WTC11 (cell line): ENCODE results near the gene FCMR. TPM values are rescaled to one million over a fixed set of nuclear protein-coding genes. Genes with fewer than 3 reads are reported as not detected.

Experiments used
- ATAC-seq: fragments of 200-7000 bp; cut with Tn5 transposase; 2 replicates; pipeline ENCODE4 v1.10.0; 2021; ENCODE audit warnings: mild to moderate bottlenecking, moderate library complexity
- CTCF ChIA-PET: fragments of 300-600 bp; sonication (Branson Sonifier 250); formaldehyde crosslinking; loops from one replicate; lab custom pipeline; 2021; ENCODE audit warnings: antibody characterized with exemption; lab: Charles Lee
- POLR2A ChIA-PET: fragments of 350-600 bp; sonication (Branson Sonifier 250); formaldehyde crosslinking; loops from one replicate; lab custom pipeline; 2021; ENCODE audit warnings: antibody characterized with exemption; lab: Charles Lee
- DNase-seq: peaks from one replicate; pipeline ENCODE4 v3.0.0; 2021; ENCODE audit warnings: low spot score
- H3K27ac Mint-ChIP-seq: 2 replicates; pipeline ENCODE4 v1.8.0; 2021; ENCODE audit warnings: mixed read lengths
- H3K27me3 Mint-ChIP-seq: 2 replicates; pipeline ENCODE4 v1.8.0; 2021; ENCODE audit warnings: low read depth, mild to moderate bottlenecking, moderate library complexity, mixed read lengths
- H3K36me3 Mint-ChIP-seq: 2 replicates; pipeline ENCODE4 v1.8.0; 2021; ENCODE audit warnings: mixed read lengths
- H3K4me1 Mint-ChIP-seq: 2 replicates; pipeline ENCODE4 v1.8.0; 2022; ENCODE audit warnings: mixed read lengths
- H3K4me3 Mint-ChIP-seq: 2 replicates; pipeline ENCODE4 v1.8.0; 2021; ENCODE audit warnings: mild to moderate bottlenecking, moderate library complexity, mixed read lengths
- H3K9me3 Mint-ChIP-seq: 2 replicates; pipeline ENCODE4 v1.8.0; 2021; ENCODE audit warnings: mixed read lengths
- AFF4 ChIP-seq: sonication (generic); formaldehyde crosslinking; IDR thresholded peaks from 2 replicates; pipeline ENCODE4 v1.8.1; 2023; ENCODE audit warnings: mild to moderate bottlenecking, missing genetic modification reagents, borderline replicate concordance
- AR ChIP-seq: fragments of 250-450 bp; sonication (Bioruptor Pico); IDR thresholded peaks from 2 replicates; pipeline ENCODE4 v1.9.0; 2021; ENCODE audit warnings: mild to moderate bottlenecking
- EMX1 ChIP-seq: fragments of 250-450 bp; sonication (Bioruptor Pico); IDR thresholded peaks from 2 replicates; pipeline ENCODE4 v1.8.0; 2021; ENCODE audit warnings: mild to moderate bottlenecking
- ETV6 ChIP-seq: sonication (generic); formaldehyde crosslinking; IDR thresholded peaks from 2 replicates; pipeline ENCODE4 v1.8.1; 2022; ENCODE audit warnings: mild to moderate bottlenecking, missing genetic modification reagents
- JUN ChIP-seq: sonication (generic); formaldehyde crosslinking; IDR thresholded peaks from 2 replicates; pipeline ENCODE4 v1.8.0; 2023; ENCODE audit warnings: mild to moderate bottlenecking, missing genetic modification reagents
- MAX ChIP-seq: sonication (generic); formaldehyde crosslinking; IDR thresholded peaks from 2 replicates; pipeline ENCODE4 v1.8.0; 2022; ENCODE audit warnings: mild to moderate bottlenecking, missing genetic modification reagents
- MXD4 ChIP-seq: fragments of 250-450 bp; sonication (Bioruptor Pico); IDR thresholded peaks from 2 replicates; pipeline ENCODE4 v1.8.0; 2021; ENCODE audit warnings: mild to moderate bottlenecking, moderate library complexity, borderline replicate concordance
- NFATC4 ChIP-seq: fragments of 250-450 bp; sonication (Bioruptor Pico); IDR thresholded peaks from 2 replicates; pipeline ENCODE4 v1.9.0; 2021; ENCODE audit warnings: mild to moderate bottlenecking
- ZNF423 ChIP-seq: fragments of 250-450 bp; sonication (Bioruptor Pico); IDR thresholded peaks from 2 replicates; pipeline ENCODE4 v2.1.2; 2022; ENCODE audit warnings: mild to moderate bottlenecking, moderate library complexity
- ZNF425 ChIP-seq: fragments of 250-450 bp; sonication (Bioruptor Pico); conservative IDR thresholded peaks from 2 replicates; pipeline ENCODE4 v1.9.0; 2021; ENCODE audit warnings: mild to moderate bottlenecking
- ZNF671 ChIP-seq: fragments of 250-450 bp; sonication (Bioruptor Pico); IDR thresholded peaks from 2 replicates; pipeline ENCODE4 v1.8.0; 2021; ENCODE audit warnings: mild to moderate bottlenecking
- total RNA-seq: library from RNA; stranded (reverse); gene quantifications from 3 replicates; pipeline ENCODE4 v1.2.3, GENCODE V29; 2021
- TF ChIP-seq, protein P1 (sequence below): fragments of 200-600 bp; IDR thresholded peaks from 2 replicates; pipeline ENCODE4 v1.8.0; 2022; ENCODE audit warnings: antibody characterized with exemption

FCMR gene
- total RNA-seq, 1 experiment from 2014 or later = 1.0 TPM

GRCh38 chr1:206937425-206937824 is 15.7 kb upstream of the FCMR start (continued):
- no peak for TF ChIP-seq ZNF425 (CRISPR knock-in tag)
- TF ChIP-seq AR (CRISPR knock-in tag) = no peak
- TF ChIP-seq EMX1 = no peak
- TF ChIP-seq ZNF423 (CRISPR knock-in tag) = no peak
- TF ChIP-seq ZNF671 (CRISPR knock-in tag) = no peak
- TF ChIP-seq NFATC4 (CRISPR knock-in tag) = no peak

GRCh38 chr1:206935491-206936067 is 13.8 kb upstream of the FCMR start:
- no peaks in the 10 kb centered on the region for H3K27me3 Mint-ChIP-seq
- no peak overlapping the region for H3K27ac Mint-ChIP-seq
- peaks cover 5% of the 10 kb centered on the region; the same call in 1 of the 2 replicates for H3K4me1 Mint-ChIP-seq
- ChIA-PET POLR2A (no interaction called here), CTCF (interaction anchor here (0.5 to 2.8 kb wide), 38 partner anchors 10 to 1028 kb away, joined by 3 to 87 read pairs (median 6); partner anchors contain the start of genes C1orf116, FCAMR, FCMR and PFKFB2)
- H3K4me3 Mint-ChIP-seq = no peak overlapping the region
- H3K36me3 Mint-ChIP-seq = no peaks in the 10 kb centered on the region
- TF ChIP-seq JUN = no peak
- no peak for TF ChIP-seq MXD4 (CRISPR knock-in tag)
- peak; percentile 55 for TF ChIP-seq ZNF423 (CRISPR knock-in tag)
- TF ChIP-seq MAX (CRISPR knock-in tag) = no peak
- TF ChIP-seq ZNF425 (CRISPR knock-in tag) = no peak
- TF ChIP-seq, protein P1, sequence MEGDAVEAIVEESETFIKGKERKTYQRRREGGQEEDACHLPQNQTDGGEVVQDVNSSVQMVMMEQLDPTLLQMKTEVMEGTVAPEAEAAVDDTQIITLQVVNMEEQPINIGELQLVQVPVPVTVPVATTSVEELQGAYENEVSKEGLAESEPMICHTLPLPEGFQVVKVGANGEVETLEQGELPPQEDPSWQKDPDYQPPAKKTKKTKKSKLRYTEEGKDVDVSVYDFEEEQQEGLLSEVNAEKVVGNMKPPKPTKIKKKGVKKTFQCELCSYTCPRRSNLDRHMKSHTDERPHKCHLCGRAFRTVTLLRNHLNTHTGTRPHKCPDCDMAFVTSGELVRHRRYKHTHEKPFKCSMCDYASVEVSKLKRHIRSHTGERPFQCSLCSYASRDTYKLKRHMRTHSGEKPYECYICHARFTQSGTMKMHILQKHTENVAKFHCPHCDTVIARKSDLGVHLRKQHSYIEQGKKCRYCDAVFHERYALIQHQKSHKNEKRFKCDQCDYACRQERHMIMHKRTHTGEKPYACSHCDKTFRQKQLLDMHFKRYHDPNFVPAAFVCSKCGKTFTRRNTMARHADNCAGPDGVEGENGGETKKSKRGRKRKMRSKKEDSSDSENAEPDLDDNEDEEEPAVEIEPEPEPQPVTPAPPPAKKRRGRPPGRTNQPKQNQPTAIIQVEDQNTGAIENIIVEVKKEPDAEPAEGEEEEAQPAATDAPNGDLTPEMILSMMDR = peak; percentile 59
- no peak for TF ChIP-seq AFF4
- TF ChIP-seq ETV6 (CRISPR knock-in tag) = no peak
- peak; percentile 92 for ATAC-seq
- no peaks in the 10 kb centered on the region for H3K9me3 Mint-ChIP-seq
- peak; percentile 83 for DNase-seq
